ENCODE measurements around the gene TAF11L5. TPM values are rescaled to one million over a fixed set of nuclear protein-coding genes. Genes with fewer than 3 reads are reported as not detected.
"Not testable (repeated sequence)": the region's sequence is repeated elsewhere in the genome, so short reads cannot be mapped to it uniquely, and the experiment has no call there.

Gene TAF11L5
- polyA plus RNA-seq, 1 experiment: not detected

DNA sequence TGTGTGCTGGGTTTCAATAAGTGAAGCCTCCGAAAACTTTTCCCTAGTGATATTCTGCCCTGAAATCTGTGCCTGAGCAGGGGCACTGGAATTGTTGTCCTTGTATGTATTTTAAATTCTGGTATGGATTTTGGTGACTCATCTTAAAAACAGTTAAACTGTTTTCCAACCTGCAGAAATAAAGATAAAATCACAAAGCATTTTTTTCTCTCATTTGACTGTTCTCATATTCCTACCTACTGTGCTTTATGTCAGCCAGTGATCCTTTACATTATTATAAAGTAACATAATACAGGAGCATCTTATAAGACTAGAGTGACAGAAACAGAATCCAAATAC is 37.9 kb upstream of the TAF11L5 start:
- ChIA-PET CTCF (no interaction called here), POLR2A (no interaction called here)
- DNase-seq (ENCODE audit: low read depth, low spot score): no peak
- no peak overlapping the region for H3K27ac ChIP-seq (ENCODE audit: low read depth, low read length)
- no peak overlapping the region for H3K4me3 ChIP-seq (ENCODE audit: low read depth, low read length)
- H3K27me3 ChIP-seq (ENCODE audit: control insufficient read depth, insufficient read depth, low read length): peaks cover 5% of the 10 kb centered on the region
- peaks cover 7% of the 10 kb centered on the region; the same call in 1 of the 2 replicates for H3K9me3 ChIP-seq (ENCODE audit: control insufficient read depth, insufficient read depth, low read length)
- TF ChIP-seq, protein P1, sequence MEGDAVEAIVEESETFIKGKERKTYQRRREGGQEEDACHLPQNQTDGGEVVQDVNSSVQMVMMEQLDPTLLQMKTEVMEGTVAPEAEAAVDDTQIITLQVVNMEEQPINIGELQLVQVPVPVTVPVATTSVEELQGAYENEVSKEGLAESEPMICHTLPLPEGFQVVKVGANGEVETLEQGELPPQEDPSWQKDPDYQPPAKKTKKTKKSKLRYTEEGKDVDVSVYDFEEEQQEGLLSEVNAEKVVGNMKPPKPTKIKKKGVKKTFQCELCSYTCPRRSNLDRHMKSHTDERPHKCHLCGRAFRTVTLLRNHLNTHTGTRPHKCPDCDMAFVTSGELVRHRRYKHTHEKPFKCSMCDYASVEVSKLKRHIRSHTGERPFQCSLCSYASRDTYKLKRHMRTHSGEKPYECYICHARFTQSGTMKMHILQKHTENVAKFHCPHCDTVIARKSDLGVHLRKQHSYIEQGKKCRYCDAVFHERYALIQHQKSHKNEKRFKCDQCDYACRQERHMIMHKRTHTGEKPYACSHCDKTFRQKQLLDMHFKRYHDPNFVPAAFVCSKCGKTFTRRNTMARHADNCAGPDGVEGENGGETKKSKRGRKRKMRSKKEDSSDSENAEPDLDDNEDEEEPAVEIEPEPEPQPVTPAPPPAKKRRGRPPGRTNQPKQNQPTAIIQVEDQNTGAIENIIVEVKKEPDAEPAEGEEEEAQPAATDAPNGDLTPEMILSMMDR (IDR thresholded peaks at IDR 0.05; ENCODE audit: low read depth, low read length): no peak

DNA sequence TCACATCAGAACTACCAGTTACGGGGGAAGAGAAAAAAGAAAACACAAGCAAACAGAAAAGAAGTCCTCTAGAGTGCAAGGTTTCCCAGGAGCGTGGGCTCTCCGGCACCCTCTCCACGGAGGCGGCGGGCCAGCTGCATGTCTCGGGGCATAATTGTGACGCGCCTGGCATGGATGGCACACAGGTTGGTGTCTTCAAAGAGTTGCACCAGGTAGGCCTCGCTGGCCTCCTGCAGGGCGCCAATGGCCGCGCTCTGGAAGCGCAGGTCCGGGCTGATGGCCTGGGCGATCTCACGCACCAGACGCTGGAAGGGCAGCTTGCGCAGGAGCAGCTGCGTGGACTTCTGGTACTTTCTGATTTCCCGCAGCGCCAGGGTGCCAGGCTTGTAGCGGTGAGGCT is 33.8 kb upstream of the TAF11L5 start:
- DNase-seq (ENCODE audit: low read depth, low spot score); H3K27me3 ChIP-seq (ENCODE audit: control insufficient read depth, insufficient read depth, low read length); H3K27ac ChIP-seq (ENCODE audit: low read depth, low read length); H3K9me3 ChIP-seq (ENCODE audit: control insufficient read depth, insufficient read depth, low read length); POLR2A ChIA-PET; H3K4me3 ChIP-seq (ENCODE audit: low read depth, low read length): not testable (repeated sequence)
- CTCF ChIA-PET: interaction anchor here (0.7 kb wide), 1 partner anchor 242 kb away, joined by 3 read pairs; no protein-coding TSS in a partner anchor

DNA sequence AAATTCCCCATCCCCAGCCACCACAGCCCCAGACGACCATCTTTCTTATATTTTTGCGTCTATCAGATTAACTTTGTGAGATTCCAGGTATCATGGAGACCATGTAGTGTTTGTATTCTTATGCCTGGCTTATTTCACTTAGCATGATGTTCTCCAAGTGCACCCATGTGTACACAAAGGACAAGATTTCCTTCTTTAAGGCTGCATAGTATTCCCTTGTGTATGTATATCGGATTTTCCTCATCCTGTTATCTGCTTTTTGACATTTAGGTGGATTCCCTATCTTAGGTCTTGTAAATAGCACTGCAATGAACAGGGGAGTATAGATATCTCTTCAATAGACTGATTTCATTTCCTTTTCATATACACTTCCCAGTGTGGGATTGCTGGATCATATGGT is 32.3 kb upstream of the TAF11L5 start:
- no peak for DNase-seq (ENCODE audit: low read depth, low spot score)
- H3K27me3 ChIP-seq (ENCODE audit: control insufficient read depth, insufficient read depth, low read length): peaks cover 3% of the 10 kb centered on the region
- H3K4me3 ChIP-seq (ENCODE audit: low read depth, low read length): no peak overlapping the region
- peaks cover 7% of the 10 kb centered on the region; the same call in 1 of the 2 replicates for H3K9me3 ChIP-seq (ENCODE audit: control insufficient read depth, insufficient read depth, low read length)
- TF ChIP-seq, protein P1 (IDR thresholded peaks at IDR 0.05; ENCODE audit: low read depth, low read length): no peak
- POLR2A ChIA-PET: no interaction called here
- H3K27ac ChIP-seq (ENCODE audit: low read depth, low read length): no peak overlapping the region
- CTCF ChIA-PET: no interaction called here

DNA sequence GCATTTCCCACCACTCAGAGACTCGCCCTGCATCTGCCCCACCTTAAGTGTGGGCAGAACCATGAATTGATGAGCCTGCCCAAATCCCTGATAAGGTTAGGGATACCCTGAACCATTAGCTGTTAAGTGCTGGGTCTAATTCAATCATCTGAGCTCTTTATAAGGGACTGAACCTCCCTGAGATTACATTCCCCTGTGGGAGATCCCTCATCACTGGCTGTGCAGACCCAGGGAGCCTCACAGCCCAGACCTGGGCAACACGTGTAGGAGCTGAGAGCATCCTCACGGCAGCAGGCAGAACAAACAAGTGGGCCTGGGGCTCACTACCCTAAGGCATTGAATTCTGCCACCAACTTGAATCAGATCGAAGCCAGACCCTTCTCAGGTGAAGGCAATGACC is 27.6 kb upstream of the TAF11L5 start:
- ChIA-PET CTCF (no interaction called here), POLR2A (no interaction called here)
- H3K27me3 ChIP-seq (ENCODE audit: control insufficient read depth, insufficient read depth, low read length): no peaks in the 10 kb centered on the region
- no peak overlapping the region for H3K27ac ChIP-seq (ENCODE audit: low read depth, low read length)
- no peak overlapping the region for H3K4me3 ChIP-seq (ENCODE audit: low read depth, low read length)
- no peak for DNase-seq (ENCODE audit: low read depth, low spot score)
- no peaks in the 10 kb centered on the region; the same call in 1 of the 2 replicates for H3K9me3 ChIP-seq (ENCODE audit: control insufficient read depth, insufficient read depth, low read length)
- TF ChIP-seq, protein P1 (IDR thresholded peaks at IDR 0.05; ENCODE audit: low read depth, low read length): no peak

- POLR2A ChIA-PET; CTCF ChIA-PET; DNase-seq (ENCODE audit: low read depth, low spot score): not testable (repeated sequence)
Observed at GRCh38 chr5:17497931-17498330, 27.1 kb upstream of the TAF11L5 start, which contains the start of gene TAF11L2. Gene TAF11L2 (plus strand): TSS chr5:17498231.

DNA sequence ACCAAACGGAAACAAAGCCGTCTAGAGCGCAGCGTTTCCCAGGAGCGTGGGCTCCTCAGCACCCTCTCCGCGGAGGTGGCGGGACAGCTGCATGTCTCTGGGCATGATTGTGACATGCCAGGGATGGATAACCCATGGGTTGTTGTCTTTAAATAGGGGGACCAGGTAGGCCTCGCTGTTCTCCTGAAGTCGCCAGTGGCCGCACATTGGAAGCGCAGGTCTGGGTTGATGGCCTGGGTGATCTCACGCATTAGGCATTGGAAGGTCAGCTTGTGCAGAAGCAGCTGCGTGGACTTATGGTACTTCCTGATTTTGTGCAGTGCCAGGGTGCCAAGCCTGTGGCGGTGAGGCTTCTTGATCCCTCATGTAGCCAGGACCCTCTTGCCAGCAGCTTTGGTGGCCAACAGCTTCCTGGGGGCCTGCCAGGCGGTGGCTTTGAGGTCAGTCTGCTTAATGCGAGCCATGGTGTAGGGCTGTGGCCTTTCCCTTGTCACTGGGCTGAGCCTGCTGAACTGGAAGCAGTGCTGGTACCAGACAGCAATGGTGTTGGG is 13.2 kb upstream of the TAF11L5 start:
- CTCF ChIA-PET: no interaction called here
- TF ChIP-seq, protein P1 (IDR thresholded peaks at IDR 0.05; ENCODE audit: low read depth, low read length): no peak
- Histone ChIP-seq H3K9me3 (ENCODE audit: control insufficient read depth, insufficient read depth, low read length) (no peaks in the 10 kb centered on the region), H3K4me3 (ENCODE audit: low read depth, low read length) (no peak overlapping the region), H3K27me3 (ENCODE audit: control insufficient read depth, insufficient read depth, low read length) (no peaks in the 10 kb centered on the region), H3K27ac (ENCODE audit: low read depth, low read length) (no peak overlapping the region)
- POLR2A ChIA-PET: no interaction called here
- no peak for DNase-seq (ENCODE audit: low read depth, low spot score)

More at GRCh38 chr5:17497931-17498330, 27.1 kb upstream of the TAF11L5 start, which contains the start of gene TAF11L2:
- H3K27ac ChIP-seq (ENCODE audit: low read depth, low read length); H3K27me3 ChIP-seq (ENCODE audit: control insufficient read depth, insufficient read depth, low read length); H3K9me3 ChIP-seq (ENCODE audit: control insufficient read depth, insufficient read depth, low read length); H3K4me3 ChIP-seq (ENCODE audit: low read depth, low read length): not testable (repeated sequence)

DNA sequence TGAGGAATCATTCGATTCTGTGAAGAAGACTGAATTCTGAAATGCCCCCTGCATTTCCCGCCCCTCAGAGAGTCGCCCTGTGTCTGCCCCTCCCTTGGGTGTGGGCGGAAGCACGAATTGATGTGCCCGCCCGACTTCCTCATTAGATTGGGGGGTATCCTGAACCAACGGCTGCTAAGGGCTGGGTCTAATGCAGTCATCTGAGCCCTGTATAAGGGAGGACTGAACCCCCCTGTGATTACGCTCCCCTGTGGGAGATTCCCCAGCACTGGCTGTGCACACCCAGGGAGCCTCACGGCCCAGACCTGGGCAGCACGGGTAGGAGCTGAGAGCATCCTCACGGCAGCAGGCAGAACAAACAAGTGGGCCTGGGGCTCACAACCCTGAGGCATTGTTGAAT is 7.5 kb upstream of the TAF11L5 start:
- CTCF ChIA-PET; H3K27me3 ChIP-seq (ENCODE audit: control insufficient read depth, insufficient read depth, low read length); H3K27ac ChIP-seq (ENCODE audit: low read depth, low read length); DNase-seq (ENCODE audit: low read depth, low spot score); POLR2A ChIA-PET; H3K9me3 ChIP-seq (ENCODE audit: control insufficient read depth, insufficient read depth, low read length); H3K4me3 ChIP-seq (ENCODE audit: low read depth, low read length): not testable (repeated sequence)

- H3K27ac ChIP-seq (ENCODE audit: low read depth, low read length); CTCF ChIA-PET; DNase-seq (ENCODE audit: low read depth, low spot score); POLR2A ChIA-PET; H3K9me3 ChIP-seq (ENCODE audit: control insufficient read depth, insufficient read depth, low read length); H3K4me3 ChIP-seq (ENCODE audit: low read depth, low read length); H3K27me3 ChIP-seq (ENCODE audit: control insufficient read depth, insufficient read depth, low read length): not testable (repeated sequence)
Observed at GRCh38 chr5:17518067-17518466, 7.0 kb upstream of the TAF11L5 start, which contains the start of gene TAF11L3. Gene TAF11L3 (plus strand): TSS chr5:17518367.

DNA sequence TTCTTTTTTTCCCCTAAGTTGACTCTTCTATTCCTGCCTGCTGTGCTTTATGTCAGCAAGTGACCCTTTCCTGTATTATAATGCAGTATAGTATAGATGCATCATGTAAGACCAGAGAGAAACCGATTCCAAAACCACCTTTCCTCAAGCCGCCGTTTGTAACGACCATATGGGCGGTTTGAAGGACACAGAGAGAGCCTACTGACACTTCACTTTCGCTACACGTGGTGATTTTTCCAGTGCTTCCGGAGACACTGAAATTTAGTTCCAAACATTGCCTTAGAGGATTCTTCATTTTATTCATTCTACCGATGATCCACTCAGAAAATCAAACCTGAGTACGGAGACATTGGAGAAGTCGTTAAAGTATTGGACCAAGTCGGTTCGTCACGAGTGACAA is 5.5 kb upstream of the TAF11L5 start:
- H3K27me3 ChIP-seq (ENCODE audit: control insufficient read depth, insufficient read depth, low read length); DNase-seq (ENCODE audit: low read depth, low spot score); H3K4me3 ChIP-seq (ENCODE audit: low read depth, low read length); H3K9me3 ChIP-seq (ENCODE audit: control insufficient read depth, insufficient read depth, low read length); POLR2A ChIA-PET; H3K27ac ChIP-seq (ENCODE audit: low read depth, low read length); CTCF ChIA-PET: not testable (repeated sequence)

Data from AG04450 (cell line).